Measurements from ENCODE around the gene SPECC1L.
"Not testable (repeated sequence)": the region's sequence is repeated elsewhere in the genome, so short reads cannot be mapped to it uniquely, and the experiment has no call there.

SPECC1L gene, protein sequence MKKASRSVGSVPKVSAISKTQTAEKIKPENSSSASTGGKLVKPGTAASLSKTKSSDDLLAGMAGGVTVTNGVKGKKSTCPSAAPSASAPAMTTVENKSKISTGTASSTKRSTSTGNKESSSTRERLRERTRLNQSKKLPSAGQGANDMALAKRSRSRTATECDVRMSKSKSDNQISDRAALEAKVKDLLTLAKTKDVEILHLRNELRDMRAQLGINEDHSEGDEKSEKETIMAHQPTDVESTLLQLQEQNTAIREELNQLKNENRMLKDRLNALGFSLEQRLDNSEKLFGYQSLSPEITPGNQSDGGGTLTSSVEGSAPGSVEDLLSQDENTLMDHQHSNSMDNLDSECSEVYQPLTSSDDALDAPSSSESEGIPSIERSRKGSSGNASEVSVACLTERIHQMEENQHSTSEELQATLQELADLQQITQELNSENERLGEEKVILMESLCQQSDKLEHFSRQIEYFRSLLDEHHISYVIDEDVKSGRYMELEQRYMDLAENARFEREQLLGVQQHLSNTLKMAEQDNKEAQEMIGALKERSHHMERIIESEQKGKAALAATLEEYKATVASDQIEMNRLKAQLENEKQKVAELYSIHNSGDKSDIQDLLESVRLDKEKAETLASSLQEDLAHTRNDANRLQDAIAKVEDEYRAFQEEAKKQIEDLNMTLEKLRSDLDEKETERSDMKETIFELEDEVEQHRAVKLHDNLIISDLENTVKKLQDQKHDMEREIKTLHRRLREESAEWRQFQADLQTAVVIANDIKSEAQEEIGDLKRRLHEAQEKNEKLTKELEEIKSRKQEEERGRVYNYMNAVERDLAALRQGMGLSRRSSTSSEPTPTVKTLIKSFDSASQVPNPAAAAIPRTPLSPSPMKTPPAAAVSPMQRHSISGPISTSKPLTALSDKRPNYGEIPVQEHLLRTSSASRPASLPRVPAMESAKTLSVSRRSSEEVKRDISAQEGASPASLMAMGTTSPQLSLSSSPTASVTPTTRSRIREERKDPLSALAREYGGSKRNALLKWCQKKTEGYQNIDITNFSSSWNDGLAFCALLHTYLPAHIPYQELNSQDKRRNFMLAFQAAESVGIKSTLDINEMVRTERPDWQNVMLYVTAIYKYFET

GRCh38 chr22:24270556-24271385 is at the start of gene SPECC1L:
SPECC1L (plus strand) TSS chr22:24270831; CDS start chr22:24302232, 31,401 bp downstream.
- DNase-seq: peak; percentile 86 to 91

DNA sequence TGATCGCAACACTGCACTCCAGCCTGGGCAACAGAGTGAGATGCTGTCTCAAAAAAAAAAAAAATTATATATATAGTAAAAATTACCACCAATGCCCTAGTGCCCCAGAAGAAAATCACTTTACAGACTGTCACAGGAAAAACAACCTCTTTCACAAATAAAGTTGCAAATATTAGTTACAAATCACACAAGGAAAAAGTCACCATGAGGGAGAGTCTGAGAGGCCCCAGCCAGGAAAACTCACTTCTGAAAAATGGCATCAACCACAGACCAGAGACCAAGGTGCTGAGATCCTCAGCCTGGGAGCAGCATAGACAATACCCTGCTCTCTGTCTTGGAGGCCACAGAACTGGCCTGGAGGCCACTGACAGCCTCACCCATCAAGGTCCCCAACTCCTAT is 46.2 kb upstream of the SPECC1L start:
- DNase-seq: no peak

DNA sequence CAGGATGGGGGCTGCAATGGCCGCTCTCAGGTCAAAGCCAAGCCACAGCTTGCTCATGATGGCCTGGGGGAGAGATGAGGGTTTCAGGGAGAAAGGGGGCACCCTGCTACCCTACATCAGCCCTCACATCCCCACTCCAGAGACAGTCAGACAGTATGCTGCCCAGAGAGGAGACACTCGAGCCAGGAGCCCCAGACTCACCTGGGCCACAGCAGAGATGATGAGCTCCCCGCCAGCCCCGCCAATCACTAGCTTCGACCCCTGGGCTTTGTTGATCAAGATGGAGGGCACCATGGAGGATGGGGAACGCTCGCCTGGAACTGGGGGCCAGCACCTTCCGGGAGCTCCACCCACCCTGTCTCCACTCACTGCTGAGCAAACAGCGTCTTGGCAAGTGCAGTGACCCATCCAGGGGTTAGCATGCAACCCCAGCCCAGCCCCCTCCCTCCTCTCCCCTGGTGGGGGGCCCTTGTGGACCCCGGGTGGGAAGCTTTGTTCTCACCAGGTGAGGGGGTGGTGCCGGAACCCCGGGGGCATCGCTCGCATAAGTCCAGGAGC is 45.5 kb upstream of the SPECC1L start:
- DNase-seq: no peak

GRCh38 chr22:24225951-24226350 is 44.7 kb upstream of the SPECC1L start:
- no peak for DNase-seq

DNA sequence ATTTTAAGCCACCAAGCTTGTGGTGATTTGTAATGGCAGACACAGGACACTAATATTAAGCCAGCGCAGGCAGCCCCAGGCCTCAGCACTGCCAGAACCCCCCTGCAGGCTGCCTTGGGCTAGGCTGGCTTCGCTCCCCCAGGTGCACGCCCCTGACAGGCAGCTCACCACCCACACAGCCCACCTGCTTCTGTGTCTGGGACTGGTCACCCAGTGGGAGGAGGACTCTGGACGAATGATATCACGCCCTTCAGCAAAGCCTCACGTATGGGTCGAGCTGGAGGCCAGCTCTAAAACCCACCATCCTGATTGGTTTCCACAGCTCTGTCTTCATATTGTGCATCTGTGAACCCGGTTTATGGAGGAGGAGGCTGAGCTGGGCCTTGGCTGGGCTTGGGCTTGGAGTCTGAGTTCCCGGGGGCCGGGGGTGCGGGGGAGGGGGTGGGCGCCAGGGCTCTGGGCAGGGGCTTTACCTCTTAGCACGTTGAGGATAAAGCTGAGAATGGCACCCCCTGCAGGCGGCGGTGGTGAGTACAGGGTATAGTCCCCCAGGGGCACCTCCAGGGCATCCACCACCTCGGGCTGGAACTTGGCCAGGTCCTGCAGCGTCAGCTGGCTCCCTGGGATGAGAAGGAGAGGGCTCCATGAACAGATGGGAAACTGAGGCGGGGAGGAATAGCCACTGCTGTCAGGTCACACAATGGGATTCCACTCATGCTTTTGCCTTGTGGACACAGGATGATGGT is 39.5 kb upstream of the SPECC1L start:
- DNase-seq: peak; percentile 38 to 62

DNA sequence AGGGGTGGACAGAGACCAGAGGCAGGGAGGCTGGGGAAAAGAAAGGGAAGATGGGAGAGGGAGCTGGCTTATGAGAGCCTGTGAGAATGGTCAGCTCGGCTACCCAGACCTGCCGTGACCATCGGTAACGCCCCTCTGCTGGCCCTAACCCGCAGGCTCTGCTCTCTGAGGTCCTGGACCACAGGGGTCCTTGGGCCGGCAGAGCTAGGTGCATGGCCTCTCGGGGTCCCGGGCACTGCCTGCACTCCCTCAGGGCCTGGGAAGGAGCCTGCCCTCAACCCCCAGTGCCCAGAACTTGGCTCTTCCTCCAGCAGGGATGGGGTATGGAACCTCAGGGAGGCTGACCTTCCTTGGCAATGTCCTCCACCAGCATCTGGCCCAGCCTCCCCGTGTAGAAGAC is 38.9 kb upstream of the SPECC1L start:
- no peak for DNase-seq

DNA sequence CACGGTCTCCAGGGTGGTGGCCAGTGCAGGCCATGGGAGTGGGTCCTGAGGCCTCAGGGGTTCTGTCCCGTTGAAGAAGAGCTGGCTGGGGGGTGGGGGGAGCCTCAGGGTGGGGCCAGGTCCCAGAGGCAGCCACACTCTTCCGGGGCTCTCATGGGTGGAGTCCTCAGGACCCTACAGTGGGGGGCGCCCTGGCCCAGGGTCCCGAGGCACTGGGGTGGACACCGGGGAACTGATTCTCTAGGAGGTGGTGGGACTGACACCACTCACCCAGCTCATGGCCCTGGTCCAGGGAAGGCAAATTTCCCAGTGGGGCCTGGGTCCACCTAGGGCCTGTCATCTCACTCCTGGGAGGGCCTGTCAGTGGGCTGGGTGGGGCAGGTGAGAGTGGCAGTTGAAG is 38.5 kb upstream of the SPECC1L start:
- no peak for DNase-seq

- DNase-seq: no peak
Measured at GRCh38 chr22:24232725-24233124, 37.9 kb upstream of the SPECC1L start.

DNA sequence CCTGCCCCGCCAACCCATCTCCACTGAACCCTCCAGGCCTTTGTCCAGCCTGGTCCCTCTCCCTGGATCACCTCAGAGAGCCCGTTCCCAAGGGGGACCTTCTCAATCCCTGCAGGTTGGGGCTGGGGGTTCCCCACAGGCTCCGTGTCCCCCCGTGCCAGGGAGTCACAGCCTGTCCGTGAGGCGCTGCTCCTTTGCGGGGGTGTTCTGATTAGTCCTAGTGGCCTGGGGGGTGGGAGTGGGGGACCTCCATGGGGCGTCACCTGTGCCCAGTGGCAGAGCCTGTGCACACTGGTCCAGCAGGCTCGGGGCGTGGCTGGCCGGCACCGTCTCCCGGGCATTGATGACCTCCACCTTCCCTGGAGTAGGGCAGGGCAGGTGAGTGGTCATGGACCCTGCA is 37.4 kb upstream of the SPECC1L start:
- DNase-seq: no peak

GRCh38 chr22:24233816-24234215 is 36.8 kb upstream of the SPECC1L start:
- DNase-seq: no peak

DNA sequence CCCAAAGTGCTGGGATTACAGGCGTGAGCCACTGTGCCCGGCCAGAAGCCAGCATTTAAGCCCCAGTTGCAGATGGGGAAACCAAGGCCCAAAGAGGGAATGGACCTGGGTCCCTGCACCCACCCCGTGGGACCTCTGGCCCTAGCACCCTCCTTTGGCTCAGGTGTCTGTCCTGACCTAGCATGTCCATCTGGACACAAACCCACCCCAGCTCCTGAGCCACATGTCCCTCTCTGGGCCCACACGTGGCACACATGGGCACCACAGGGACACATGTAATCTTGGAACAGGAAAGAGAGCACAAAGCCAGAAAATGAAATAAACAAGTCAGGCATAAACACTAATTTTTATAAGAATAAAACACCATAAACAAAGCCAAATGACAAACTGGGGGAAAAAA is 35.3 kb upstream of the SPECC1L start:
- no peak for DNase-seq

GRCh38 chr22:24236656-24237055 is 34.0 kb upstream of the SPECC1L start:
- no peak for DNase-seq

- DNase-seq: not testable (repeated sequence)
Measured at GRCh38 chr22:24238101-24238694, 32.4 kb upstream of the SPECC1L start.

GRCh38 chr22:24240381-24240780 is 30.2 kb upstream of the SPECC1L start:
- no peak for DNase-seq

DNA sequence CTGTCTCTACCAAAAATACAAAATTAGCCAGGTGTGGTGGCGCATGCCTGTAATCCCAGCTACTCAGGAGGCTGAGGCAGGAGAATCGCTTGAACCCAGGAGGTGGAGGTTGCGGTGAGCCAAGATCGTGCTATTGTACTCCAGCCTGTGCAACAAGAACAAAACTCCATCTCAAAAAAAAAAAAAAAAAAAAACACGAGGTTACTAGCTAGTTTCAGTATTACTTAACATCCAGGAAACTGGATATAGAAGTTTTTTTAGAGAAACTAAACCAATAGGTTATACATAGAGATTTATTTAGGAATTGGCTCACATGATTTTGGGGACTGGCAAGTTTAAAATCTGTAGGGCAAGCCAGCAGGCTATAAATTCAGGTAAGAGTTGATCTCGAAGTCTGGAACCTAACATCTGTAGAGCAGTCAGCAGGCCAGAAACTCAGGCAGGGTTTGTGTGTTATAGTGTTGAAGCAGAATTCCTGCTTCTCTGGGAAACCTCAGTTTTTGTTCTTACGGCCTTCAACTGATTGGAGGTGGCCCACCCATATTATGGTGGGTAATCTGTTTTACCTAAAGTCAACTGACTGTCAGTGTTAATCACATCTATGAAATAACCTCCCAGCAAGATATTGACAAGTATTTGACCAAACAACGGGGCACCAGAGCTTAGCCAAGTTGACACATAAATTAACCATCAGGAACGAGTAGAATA is 29.5 kb upstream of the SPECC1L start:
- not testable (repeated sequence) for DNase-seq

DNA sequence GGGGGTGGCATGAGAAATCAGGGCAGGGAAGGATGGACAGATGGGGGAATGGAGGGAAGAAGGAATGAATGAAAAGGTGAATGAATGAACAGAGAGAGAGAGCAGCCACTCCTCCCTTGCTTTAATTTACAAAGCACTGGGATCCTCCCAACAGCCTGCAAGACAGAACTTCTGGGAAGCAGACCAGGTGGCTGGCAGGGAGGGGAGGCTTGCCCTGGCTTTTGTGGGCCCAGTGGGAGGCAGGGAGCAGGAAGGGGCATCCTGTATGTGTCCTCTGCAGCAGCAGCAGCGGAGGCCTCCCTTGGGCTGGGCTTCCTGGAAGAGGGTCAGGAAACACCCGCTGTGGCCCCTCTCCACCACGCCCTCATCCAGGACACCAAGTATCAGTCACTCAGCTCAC is 27.2 kb upstream of the SPECC1L start:
- not testable (repeated sequence) for DNase-seq

- peak in 1 of 2 experiments; percentile 42 for DNase-seq
Measured at GRCh38 chr22:24244144-24244787, 26.4 kb upstream of the SPECC1L start.

GRCh38 chr22:24245030-24245431 is 25.6 kb upstream of the SPECC1L start, which contains the start of gene GGT5:
GGT5 (minus strand) TSS chr22:24245082; CDS start chr22:24244725, 357 bp downstream.
- not testable (repeated sequence) for DNase-seq

All from stimulated activated CD4-positive, alpha-beta T cell treated with anti-CD3 and anti-CD28 coated beads, Interleukin-4, amount 100 ng/mL, for 4 hours (primary cell).